T follicular helper cell (primary cell): ENCODE data around the gene PKDCC.
"Not testable (repeated sequence)": the region's sequence is repeated elsewhere in the genome, so short reads cannot be mapped to it uniquely, and the experiment has no call there.

Experiments
- DNase-seq: peaks from one replicate; pipeline ENCODE4 v3.0.0-alpha.2; 2020; ENCODE audit warnings: low read depth

The PKDCC gene

DNA sequence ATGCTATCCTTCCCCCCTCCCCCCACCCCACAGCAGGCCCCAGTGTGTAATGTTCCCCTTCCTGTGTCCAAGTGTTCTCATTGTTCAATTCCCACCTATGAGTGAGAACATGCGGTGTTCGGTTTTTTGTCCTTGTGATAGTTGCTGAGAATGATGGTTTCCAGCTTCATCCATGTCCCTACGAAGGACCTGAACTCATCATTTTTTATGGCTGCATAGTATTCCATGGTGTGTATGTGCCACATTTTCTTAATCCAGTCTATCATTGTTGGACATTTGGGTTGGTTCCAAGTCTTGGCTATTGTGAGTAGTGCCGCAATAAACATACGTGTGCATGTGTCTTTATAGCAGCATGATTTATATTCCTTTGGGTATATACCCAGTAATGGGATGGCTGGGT lies 17.9 kb downstream of the PKDCC start:
- DNase-seq, result not testable (repeated sequence)

DNA sequence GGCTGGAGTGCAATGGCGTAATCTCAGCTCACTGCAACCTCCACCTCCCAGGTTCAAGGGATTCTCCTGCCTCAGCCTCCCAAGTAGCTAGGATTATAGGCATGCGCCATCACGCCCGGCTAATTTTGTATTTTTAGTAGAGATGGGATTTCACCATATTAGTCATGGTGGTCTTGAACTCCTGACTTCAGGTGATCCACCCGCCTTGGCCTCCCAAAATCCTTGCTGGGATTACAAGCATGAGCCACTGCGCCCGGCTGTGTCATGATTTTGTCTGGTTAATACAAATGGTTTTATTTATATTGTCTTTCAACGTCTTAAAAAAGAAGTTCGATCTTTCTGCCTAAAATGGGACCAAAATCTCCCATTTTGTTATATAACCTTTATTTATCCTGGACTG lies 19.2 kb downstream of the PKDCC start:
- not testable (repeated sequence) for DNase-seq

DNA sequence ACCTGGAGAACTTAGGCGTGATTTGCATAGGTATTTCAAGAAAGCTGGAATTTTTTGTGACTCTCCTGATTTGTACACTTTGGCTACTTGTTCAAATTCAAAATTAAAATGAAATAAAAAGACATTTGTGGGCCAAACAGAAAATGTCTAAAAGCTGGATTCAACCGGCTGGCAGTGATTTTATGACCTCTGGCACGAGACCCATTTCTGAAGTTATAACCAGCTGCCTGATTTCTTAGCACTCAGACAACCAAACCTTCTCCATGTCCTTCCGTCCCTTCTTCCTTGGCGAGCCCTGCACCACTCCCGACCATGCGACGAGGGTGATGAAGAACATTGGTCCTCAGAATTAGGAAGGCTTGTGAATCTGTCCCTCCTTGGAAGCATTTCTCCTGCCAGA lies 19.7 kb downstream of the PKDCC start:
- no peak for DNase-seq

DNA sequence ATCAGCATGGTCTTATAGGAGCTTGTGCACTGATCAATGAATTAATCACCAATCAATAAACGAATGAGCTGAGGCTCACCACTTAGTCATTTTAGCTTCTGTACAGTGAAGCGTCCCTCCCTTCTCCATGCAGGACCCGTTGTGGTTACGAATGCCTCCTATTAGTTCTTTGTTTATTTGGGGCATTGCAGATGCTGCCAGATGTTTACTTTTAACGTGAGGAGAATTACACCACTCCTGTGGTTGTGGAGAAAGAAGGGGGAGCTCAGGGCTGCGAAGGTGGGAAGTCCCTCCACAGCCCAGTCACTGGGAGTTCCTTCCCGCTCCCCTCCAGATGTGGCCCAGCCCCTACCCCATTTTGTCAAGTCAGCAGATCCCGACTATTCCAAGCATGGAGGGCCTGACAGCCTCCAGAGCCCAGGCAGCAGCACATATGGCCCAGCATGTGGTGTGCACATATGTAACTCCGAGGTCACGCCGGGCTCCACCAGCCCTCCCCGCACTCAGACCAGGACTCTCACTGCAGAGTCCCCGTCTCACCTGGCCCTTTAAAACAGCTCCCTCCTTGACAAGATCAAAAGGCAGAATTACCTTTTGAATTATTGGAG lies 20.9 kb downstream of the PKDCC start:
- no peak for DNase-seq

DNA sequence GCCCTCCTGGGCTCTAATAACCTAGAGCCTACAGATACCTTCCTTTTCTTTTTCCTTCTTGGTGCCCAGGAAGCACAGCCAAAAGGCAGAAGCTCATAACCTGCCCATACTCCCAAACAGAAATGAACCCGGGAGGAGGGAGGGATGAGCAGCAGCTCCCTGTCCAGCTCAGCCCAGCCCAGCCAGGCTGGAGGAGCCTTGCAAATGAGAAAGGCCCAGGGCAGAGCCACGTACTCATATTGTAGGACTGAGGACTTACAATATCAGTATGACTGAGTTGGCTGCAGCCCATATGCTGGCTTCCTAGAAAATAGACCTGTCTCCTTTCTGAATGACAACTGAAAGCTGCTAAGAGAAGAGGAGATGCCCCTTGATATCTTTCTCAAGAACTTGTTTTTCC lies 21.7 kb downstream of the PKDCC start:
- DNase-seq, result no peak

DNA sequence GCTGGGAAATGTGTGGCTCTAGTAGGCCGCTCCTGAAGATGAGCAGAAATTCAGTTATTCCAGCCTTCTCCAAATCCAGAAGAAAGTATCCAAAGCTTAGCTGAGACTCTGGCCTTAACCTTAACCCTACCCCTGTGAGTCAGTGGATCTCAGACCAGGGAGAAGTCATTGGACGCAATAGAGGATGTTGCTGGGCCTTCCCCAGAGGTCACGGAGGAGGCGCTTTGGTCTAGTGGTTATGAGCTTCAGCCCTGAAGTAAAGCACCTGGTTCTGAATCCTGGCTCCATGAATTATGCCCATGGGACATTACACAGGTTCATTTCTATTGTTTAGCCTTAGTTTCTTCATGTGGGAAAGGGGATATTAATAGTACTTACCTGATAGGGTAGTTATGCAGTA lies 24.0 kb downstream of the PKDCC start:
- no peak for DNase-seq

DNA sequence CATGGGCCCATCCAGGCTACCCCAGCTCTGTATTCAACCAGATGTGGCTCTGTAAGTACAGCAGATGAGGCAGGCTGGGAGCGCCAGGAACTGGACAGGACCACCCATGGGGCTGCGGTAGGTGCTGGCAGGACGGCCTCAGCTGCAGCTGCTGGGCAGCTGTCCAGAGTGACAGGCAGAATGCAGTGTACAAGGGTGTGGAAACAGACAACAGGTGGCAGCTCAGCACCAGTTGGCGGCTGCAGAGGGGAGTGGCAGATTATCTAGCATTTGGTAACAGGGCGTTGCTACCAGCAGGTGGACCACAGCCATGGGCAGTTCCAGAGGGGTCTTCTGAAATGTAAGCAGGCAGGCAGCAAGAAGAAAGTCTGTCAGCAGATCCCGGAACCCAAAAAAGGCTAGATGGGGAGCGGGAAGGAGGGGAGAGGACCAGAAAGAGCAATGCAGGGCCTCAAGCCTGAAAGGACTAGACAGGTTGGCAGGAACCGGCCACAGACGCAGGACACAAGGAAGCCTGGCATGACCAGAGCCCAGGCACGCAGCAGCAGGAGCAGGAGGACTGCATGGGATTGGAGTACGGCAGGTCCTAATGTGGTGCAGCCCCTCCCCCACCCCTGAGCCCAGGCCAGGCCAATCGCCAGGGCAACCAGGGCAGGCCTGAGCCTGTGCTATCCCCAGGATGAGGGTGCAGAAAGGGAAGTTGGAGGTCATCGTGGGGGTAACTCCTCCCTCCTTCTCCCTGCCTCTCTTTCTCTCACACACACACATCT lies 24.7 kb downstream of the PKDCC start:
- DNase-seq, result no peak

DNA sequence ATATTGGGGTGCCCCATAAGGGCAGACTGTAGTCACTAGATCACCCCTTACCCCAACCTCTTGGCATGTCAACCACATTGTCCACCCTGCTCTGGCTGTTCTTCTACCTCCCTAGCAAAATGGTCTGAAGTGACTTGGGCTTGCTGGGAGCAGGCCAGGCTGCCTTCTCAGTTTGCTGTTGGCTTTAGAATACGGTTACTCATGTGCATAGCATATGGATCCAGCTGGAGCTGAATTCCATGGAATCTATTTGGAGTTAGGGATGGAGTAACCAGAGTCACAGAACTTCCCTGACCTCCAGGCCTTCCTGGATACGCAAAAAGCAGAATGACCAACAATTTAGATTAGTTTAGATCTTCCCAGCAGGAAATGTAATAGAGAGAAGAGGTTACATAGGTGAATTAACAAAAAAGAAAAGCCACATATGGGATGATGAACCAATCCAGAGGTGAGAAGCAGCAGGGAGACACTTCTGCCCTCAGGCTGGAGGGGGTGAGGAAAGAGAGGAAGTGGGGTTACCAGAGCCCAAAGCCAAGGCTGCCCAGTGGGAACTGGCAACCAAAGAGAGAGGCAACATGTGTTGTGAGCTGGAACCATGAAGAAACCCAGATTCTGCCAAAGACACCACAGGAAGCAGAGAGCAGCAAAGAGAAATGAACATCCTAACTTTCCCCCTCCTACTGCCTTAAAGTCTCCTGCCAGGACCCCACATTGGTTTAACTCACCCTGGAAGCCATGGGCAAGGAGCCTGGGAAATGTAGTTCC lies 26.1 kb downstream of the PKDCC start:
- DNase-seq, result no peak

DNA sequence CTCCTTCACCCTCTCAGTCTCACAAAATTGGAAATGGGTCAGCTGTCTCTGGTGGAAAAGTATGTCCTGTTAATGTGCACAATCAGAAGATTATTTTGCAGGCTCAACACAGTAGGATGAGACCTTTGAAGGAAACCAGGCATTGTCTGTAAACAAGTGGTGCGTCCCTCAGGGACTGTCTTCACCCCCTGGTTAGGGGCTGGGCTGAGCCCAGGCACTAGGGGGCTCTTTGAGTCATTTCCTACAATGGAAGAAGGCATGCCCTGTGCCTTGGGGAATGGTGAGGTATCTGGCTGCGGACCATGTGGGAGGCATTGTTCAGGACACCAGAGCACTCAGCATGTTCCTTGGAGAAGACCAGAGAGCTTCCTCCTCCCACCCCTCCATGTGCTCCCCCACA lies 26.8 kb downstream of the PKDCC start:
- DNase-seq, result no peak

DNA sequence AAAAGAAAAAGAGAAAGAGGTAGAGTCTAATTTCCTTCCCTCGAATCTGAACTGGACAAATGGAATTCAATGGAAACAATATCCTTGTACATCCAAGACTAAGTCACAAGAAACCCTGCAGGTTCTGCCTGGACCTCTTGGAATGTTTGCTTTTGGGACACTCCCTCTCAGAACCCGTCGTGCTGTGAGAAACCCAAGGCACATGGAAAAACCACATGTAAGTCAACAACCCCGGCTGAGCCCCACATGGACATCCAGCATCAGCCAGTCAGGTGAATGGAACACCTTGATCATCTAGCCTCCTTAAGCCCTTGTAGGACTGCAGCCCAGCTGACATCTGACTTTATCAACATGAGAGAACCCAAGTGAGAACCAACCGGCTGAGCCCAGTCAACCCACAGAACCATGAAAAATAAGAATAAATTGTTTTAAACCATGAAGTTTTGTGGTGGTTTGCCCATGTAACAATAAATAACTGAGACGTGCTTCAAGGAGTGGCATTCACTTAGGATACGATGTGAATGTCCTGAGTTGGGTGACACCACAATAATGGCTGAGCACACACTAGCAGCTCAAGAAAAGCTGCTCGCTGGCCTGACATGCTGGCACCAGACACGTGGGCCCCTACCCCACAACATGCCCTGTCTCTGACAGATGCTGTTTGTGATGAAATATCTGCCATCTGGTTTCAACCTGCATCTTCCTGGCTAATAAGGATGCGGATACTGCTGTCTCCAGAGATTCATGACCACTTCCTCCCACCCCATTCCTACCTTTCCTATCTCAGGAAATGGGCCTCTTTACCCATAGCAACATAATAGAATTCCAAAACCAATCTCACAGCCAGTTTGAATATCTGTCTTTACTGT lies 28.8 kb downstream of the PKDCC start:
- DNase-seq, result no peak

DNA sequence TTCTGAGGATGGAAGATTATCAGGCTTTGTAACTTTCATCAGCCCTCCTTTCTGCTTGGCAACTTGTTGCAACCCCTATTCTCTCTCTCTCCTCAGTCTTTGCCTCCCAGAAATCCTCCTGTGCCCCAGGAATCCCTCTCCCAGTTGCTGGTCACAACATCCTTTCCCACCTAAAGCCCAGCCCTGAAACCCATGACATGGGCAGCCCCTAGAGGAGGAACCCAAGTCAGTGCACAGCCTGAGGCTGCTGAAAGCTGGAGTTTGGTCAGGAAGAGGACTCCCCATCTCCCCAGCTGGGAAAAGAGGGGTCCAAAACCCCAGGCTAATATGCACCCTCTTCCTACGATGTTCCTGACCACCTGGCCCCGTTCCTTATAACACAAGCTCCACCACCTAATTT lies 29.5 kb downstream of the PKDCC start:
- DNase-seq, result no peak

DNA sequence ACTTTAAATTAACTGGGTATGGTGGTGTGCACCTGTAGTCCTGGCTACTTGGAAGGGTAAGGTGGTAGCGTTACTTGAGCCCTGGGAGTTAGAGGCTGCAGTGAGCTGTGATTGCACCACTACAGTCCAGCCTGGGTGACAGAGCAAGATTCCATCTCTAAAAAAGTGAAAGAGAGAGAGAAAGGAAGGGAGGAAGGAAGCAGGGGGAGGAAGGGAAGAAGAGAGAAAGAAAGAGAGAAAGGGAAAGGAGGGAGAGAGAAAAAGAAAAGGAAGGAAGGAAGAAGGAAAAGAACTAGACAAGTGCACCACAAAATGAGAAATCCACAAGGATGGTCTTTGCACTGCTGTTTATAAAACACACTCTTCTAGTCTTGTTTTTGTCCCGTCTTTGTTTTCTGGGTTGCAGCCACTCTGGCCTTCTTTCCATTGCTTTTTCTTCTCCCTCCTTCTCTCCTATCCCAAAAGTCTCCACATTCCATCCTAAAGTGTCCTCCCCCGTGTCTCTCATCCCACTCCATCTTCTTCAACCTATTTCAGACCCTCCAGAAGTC lies 32.0 kb downstream of the PKDCC start:
- DNase-seq, result no peak

DNA sequence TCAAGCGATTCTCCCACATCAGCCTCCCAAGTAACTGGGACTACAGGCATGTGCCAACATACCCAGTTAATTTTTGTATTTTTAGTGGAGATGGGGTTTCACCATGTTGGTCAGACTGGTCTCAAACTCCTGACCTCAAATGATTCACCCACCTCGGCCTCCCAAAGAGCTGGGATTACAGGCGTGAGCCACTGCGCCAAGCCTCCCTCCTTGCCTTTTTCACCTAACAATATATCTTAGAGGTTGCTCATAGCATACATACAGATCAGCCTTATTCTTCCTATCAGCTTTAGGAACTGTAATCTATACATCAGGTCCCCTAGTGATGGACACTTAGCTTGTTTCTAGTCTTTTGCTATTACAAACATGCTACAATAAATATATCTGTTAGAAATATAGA lies 33.3 kb downstream of the PKDCC start:
- DNase-seq, result not testable (repeated sequence)

DNA sequence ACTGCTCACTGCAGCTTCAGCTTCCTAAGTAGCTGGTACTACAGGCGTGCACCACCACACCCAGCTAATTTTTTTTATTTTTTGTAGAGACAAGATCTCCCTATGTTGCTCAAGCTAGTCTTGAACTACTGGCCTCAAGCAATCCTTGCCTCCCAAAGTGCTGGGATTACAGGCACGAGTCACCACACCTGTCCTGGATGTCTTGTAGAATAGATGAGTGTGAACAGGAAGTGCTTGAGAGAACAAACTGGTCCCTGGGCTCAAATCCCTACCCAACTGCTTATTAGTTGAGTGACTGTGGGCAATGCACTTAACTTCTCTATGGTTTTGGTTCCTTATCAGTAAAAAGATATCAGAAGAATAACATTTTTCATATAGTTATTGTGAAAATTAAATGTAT lies 34.2 kb downstream of the PKDCC start:
- DNase-seq, result no peak

DNA sequence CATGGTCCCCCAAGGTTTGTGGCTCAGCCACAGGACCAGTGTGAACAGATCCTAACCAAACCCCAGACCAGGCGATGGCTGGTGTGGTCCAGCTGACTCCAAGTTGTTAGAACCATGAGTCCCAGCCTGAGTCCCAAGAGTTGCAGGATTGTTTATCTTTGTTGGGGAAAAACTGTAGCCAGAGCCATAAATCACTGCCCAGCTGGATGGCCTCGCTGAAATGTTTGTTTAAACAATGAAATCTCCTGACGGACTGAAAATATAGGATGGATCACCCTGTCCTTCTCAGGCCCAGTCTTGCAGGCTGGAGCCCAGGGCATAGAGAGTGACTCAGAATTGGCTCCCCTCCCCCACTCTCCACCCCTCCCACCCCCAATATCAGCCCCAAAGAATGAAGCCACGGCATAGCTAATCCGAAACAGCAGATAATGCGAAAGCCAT lies 36.4 kb downstream of the PKDCC start:
- no peak for DNase-seq

DNA sequence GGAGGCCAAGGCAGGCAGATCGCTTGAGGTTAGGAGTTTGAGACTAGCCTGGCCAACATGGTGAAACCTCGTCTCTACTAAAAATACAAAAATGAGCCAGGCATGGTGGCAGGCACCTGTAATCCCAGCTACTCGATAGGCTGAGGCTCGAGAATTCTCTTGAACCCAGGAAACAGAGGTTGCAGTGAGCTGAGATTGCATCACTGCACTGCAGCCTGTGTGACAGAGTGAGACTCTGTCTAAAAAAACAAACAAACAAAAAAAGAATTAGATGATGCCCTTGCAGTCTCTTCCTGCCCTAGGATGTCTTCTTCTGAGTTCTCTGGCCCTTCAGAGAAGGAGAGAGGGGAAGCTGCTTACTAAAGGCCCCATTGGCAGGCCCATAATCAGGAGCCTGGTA lies 37.2 kb downstream of the PKDCC start:
- not testable (repeated sequence) for DNase-seq

DNA sequence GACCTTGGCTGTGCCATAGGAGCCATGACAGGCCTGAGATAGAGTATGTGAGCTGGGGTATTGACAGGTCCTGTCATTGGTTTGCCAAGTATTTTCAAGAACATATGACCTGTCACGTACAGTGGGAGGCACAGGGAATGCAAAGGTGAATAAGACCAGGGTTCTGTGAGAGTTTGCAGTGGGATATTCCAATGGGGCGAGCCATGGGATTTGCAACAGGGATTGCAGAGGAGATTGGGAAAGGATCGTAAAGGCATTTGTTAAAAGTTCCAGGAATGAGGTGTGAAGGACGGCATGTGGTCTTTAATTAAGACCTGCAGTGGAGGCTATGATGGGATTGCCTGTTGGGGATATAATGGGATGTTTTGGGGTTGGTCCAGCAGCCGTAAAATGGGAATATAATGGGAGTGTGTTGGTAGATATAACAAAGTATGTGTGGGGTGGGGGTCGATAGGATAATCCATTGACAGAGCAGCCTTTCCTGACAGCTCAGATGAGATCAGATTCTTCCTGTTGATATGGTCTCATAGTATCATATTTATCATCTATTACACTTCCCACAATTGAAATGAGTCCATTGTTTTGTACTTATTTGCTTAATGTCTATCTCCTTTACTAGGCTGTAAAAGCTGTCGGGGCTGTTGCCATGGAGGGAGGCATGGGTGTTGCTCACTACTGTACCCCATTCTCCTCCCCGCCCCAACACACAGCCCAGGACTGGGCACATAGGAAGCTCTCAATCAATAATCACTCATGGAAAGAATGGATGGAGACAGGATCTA lies 38.1 kb downstream of the PKDCC start:
- DNase-seq, result no peak

DNA sequence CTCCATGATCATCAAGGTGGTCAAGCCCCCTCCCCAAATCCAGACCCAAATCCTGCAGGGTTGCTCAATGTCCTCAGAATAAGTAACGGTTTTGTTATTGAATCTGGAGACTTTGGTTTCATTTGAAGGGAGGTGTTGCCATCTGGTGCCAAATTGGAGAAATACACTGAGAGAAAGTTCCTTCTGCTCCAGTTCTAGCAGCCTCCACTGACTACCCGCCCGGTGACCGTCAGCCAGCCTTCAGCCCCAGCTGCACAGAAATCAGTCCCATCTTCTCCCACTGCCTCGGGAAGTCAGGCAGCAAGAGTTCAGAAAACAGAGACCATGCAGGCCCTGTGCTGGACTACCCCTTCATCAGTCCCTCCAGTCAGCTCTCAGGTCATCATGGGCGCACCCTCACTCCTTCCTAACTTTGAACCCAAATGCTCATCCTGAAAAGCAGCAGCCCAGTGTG lies 38.7 kb downstream of the PKDCC start:
- no peak for DNase-seq

DNA sequence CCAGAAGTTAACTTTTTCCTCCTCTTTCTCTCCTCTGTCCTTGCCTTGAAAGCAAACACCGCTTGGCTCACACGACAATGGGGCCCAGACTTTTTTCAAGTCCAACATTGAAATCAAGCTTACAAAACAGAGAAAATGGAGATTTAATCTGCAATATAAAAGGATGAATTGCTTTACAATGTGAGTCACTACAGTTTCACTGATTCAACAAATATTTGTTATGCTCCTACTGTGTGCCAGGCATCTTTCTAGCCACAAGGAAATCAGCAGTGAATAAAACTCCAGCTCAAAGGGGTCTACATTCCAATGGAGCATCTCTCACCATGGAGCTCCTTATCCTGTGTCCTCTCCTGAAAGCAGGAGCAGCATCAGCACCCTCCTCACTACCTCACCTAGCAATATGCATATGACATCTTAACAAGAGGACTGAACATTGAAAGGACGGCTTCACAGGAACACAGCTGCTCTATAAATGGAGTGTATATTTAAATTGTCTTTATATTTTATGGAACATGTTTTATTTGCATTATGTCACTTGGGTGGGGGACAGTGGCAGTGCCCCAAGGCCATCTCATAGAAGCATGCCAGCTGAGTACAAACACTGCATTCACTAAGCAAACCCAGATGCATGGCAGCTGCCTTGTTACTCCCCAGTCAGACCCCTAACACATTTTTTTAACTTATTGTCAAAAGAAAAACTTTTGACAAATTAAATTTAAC lies 39.5 kb downstream of the PKDCC start:
- no peak for DNase-seq

DNA sequence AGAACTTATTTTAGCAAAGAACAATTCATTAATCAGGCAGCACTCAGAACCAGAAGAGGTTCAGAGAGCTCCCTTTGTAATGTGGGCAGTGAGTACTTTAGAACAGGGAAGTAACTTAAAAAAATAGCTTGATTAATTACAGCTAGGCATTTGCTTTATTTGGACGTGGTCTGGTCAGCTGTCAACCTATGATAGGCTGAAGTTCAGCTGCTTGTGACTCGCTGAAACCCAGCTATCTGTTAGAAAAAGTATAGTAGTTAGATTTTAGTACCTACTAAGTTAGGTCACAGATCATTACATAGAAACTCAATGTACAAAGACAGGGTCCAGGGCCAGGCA lies 40.0 kb downstream of the PKDCC start:
- no peak for DNase-seq
